ENCODE measurements around the gene SALL4.

Gene SALL4

GRCh38 chr20:51749674-51750036 lies 52.7 kb downstream of the SALL4 start:
- Histone ChIP-seq H3K27me3 (ENCODE audit: insufficient read depth, poor library complexity, severe bottlenecking) (no peaks in the 10 kb centered on the region), H3K27ac (replicated peaks) (no peak overlapping the region), H3K4me3 (replicated peaks; ENCODE audit: insufficient read depth, low read length) (no peak overlapping the region)
- no peak for DNase-seq (ENCODE audit: low read depth in 1 of 2, low spot score in 1 of 2)
- TF ChIP-seq POLR2AphosphoS5 (IDR thresholded peaks at IDR 0.05; ENCODE audit: low read depth): no peak
- TF ChIP-seq REST (IDR thresholded peaks at IDR 0.05; ENCODE audit: insufficient replicate concordance, low read depth): no peak
- TF ChIP-seq CTCF (IDR thresholded peaks at IDR 0.05; ENCODE audit: insufficient read depth, low read length): no peak
- no peak for TF ChIP-seq GABPA (IDR thresholded peaks at IDR 0.05; ENCODE audit: low read depth)
- no peak for TF ChIP-seq SPI1 (IDR thresholded peaks at IDR 0.05; ENCODE audit: borderline replicate concordance, low read depth)

- H3K27ac ChIP-seq (replicated peaks): no peak overlapping the region
- H3K4me3 ChIP-seq (replicated peaks; ENCODE audit: insufficient read depth, low read length): no peak overlapping the region
- no peak for TF ChIP-seq GABPA (IDR thresholded peaks at IDR 0.05; ENCODE audit: low read depth)
- TF ChIP-seq CTCF (IDR thresholded peaks at IDR 0.05; ENCODE audit: insufficient read depth, low read length): no peak
- no peak for TF ChIP-seq SPI1 (IDR thresholded peaks at IDR 0.05; ENCODE audit: borderline replicate concordance, low read depth)
- no peak for TF ChIP-seq POLR2AphosphoS5 (IDR thresholded peaks at IDR 0.05; ENCODE audit: low read depth)
- TF ChIP-seq REST (IDR thresholded peaks at IDR 0.05; ENCODE audit: insufficient replicate concordance, low read depth): no peak
- DNase-seq (ENCODE audit: low read depth in 1 of 2, low spot score in 1 of 2): no peak
- no peaks in the 10 kb centered on the region for H3K27me3 ChIP-seq (ENCODE audit: insufficient read depth, poor library complexity, severe bottlenecking)
Observed at GRCh38 chr20:51747182-51747911, 55.0 kb downstream of the SALL4 start.

GRCh38 chr20:51745804-51746203 lies 56.5 kb downstream of the SALL4 start:
- no peak for DNase-seq (ENCODE audit: low read depth in 1 of 2, low spot score in 1 of 2)
- H3K4me3 ChIP-seq (replicated peaks; ENCODE audit: insufficient read depth, low read length): no peak overlapping the region
- H3K27me3 ChIP-seq (ENCODE audit: insufficient read depth, poor library complexity, severe bottlenecking): no peaks in the 10 kb centered on the region
- no peak overlapping the region for H3K27ac ChIP-seq (replicated peaks)
- TF ChIP-seq CTCF (IDR thresholded peaks at IDR 0.05; ENCODE audit: insufficient read depth, low read length) (no peak), GABPA (IDR thresholded peaks at IDR 0.05; ENCODE audit: low read depth) (no peak), REST (IDR thresholded peaks at IDR 0.05; ENCODE audit: insufficient replicate concordance, low read depth) (no peak), POLR2AphosphoS5 (IDR thresholded peaks at IDR 0.05; ENCODE audit: low read depth) (no peak)

Data from HL-60 (cell line).